Transverse colon (tissue), 4 donors: ENCODE data around the gene ANK3.

ENCODE experiments used
- EP300 ChIP-seq: sonication (generic); formaldehyde crosslinking; IDR thresholded peaks from one replicate; pipeline ENCODE4 v1.6.1; 2017; ENCODE audit warnings: antibody characterized with exemption, low read depth
- POLR2A ChIP-seq: fragments of 450-650 bp; IDR thresholded peaks from one replicate; pipeline ENCODE4 v1.6.1; 2016; ENCODE audit warnings: antibody characterized with exemption, mild to moderate bottlenecking, moderate library complexity
- POLR2AphosphoS5 ChIP-seq, 3 donors: sonication (generic); formaldehyde crosslinking; IDR thresholded peaks; one replicate each; pipeline ENCODE4 v1.6.1; 2016; ENCODE audit warnings: antibody characterized with exemption in 3 of 3
- TF ChIP-seq, protein P1 (sequence below), 5 experiments: fragments of 200-600 bp in 3 of 5; fragments of 450-650 bp in 2 of 5; sonication (generic) in 3 of 5; IDR thresholded peaks; 1 replicate in 2 of 5; 2 replicates in 3 of 5; pipeline ENCODE4 v1.5.1; 2016 to 2017; ENCODE audit warnings: antibody characterized with exemption in 5 of 5, inconsistent platforms in 3 of 5, mild to moderate bottlenecking in 2 of 5, moderate library complexity in 1 of 5

DNA sequence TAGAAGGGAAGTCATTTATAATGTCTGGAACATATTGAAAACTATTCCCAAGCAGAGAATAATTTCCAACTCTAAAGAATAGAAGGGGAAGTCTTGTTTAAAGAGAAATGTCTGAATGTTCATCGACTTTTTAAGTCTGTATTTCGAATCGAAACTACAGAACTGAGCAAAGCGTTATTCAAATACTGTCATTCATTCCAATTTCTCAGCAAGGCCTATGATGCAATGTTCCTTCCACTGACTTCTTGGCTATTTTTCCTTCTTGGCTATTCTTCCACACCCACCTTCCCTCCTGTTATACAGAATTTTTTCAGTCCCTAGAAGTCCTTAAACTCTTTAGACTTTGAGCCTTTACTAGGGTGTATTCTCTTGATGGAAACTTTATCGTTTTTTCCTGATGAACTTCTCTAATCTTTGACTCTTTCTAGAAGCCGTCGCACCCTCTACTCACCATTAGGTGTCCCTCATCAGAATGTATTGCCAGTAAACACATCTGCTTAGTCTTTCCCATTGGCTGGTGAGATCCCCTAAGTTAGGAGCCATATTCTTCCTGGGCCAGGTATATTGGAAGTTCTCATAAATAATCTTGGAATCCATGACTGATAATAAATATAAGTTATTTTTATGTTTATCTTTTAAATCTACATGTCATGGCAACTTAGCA is 247.6 kb downstream of the ANK3 start:
- TF ChIP-seq, protein P1, sequence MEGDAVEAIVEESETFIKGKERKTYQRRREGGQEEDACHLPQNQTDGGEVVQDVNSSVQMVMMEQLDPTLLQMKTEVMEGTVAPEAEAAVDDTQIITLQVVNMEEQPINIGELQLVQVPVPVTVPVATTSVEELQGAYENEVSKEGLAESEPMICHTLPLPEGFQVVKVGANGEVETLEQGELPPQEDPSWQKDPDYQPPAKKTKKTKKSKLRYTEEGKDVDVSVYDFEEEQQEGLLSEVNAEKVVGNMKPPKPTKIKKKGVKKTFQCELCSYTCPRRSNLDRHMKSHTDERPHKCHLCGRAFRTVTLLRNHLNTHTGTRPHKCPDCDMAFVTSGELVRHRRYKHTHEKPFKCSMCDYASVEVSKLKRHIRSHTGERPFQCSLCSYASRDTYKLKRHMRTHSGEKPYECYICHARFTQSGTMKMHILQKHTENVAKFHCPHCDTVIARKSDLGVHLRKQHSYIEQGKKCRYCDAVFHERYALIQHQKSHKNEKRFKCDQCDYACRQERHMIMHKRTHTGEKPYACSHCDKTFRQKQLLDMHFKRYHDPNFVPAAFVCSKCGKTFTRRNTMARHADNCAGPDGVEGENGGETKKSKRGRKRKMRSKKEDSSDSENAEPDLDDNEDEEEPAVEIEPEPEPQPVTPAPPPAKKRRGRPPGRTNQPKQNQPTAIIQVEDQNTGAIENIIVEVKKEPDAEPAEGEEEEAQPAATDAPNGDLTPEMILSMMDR (IDR thresholded peaks at IDR 0.05), result no peak
- TF ChIP-seq POLR2A (no peak), POLR2AphosphoS5 (IDR thresholded peaks at IDR 0.05) (no peak), EP300 (no peak)
